ENCODE data around the gene EPB41.

- TF ChIP-seq, protein P1, sequence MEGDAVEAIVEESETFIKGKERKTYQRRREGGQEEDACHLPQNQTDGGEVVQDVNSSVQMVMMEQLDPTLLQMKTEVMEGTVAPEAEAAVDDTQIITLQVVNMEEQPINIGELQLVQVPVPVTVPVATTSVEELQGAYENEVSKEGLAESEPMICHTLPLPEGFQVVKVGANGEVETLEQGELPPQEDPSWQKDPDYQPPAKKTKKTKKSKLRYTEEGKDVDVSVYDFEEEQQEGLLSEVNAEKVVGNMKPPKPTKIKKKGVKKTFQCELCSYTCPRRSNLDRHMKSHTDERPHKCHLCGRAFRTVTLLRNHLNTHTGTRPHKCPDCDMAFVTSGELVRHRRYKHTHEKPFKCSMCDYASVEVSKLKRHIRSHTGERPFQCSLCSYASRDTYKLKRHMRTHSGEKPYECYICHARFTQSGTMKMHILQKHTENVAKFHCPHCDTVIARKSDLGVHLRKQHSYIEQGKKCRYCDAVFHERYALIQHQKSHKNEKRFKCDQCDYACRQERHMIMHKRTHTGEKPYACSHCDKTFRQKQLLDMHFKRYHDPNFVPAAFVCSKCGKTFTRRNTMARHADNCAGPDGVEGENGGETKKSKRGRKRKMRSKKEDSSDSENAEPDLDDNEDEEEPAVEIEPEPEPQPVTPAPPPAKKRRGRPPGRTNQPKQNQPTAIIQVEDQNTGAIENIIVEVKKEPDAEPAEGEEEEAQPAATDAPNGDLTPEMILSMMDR (IDR thresholded peaks at IDR 0.05): no peak
- TF ChIP-seq POLR2A (IDR thresholded peaks at IDR 0.05): no peak
Observed at GRCh38 chr1:28913786-28914227, 562 bp upstream of the EPB41 start.

Measured in esophagus squamous epithelium (tissue), 4 donors.